GM18499 (cell line): ENCODE measurements around the gene ENTR1.
"Not testable (repeated sequence)": the region's sequence is repeated elsewhere in the genome, so short reads cannot be mapped to it uniquely, and the experiment has no call there.

ENCODE experiments used
- ATAC-seq: cut with Tn5 transposase; IDR thresholded peaks from one replicate; pipeline ENCODE4 v1.9.1; 2021; ENCODE audit warnings: moderate number of reproducible peaks; ENCODE audit not compliant: insufficient read depth, unreplicated experiment

The ENTR1 gene

GRCh38 chr9:136421791-136422190, 11.4 kb upstream of the ENTR1 start:
- ATAC-seq = no peak

- ATAC-seq = no peak
These were observed 8.6 kb upstream of the ENTR1 start for GRCh38 chr9:136419092-136419420.

GRCh38 chr9:136418182-136419091, 8.0 kb upstream of the ENTR1 start:
- no peak for ATAC-seq

DNA sequence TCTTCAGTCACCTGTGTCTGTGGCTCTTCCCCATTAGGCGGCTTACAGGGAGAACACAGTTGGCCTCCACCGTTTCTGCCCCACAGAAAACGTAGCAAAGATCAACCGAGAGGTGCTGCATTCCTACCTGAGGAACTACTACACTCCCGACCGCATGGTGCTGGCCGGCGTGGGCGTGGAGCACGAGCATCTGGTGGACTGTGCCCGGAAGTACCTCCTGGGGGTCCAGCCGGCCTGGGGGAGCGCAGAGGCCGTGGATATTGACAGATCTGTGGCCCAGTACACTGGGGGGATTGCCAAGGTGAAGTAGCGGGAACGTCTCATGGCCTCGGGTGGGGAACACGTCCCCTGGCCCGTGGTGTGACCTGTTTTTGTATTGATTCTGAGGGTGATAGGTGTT, 6.5 kb upstream of the ENTR1 start:
- ATAC-seq = no peak

- ATAC-seq = no peak
These were observed 6.0 kb upstream of the ENTR1 start for GRCh38 chr9:136416427-136416826.

DNA sequence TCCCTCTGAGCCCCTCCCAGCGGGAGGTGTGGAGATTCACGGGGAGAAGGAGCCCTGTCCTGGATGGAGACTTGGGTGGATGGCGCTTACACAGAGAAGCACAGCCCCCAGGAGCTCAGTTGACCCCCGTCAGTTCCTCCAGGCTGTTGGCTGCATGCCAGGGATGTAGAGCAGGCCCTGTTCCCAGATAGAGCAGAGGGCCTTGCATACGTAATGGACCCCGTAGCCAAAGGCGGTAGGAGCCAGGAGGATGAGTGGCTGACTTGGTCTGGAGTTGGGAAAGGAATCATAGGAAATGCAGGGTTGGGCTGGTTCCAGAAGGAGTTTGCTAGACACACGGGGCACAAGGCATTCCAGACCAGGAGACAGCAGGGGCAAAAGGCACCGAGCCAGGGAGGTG, 2.5 kb upstream of the ENTR1 start:
- ATAC-seq = no peak

GRCh38 chr9:136411378-136411777, 964 bp upstream of the ENTR1 start:
- no peak for ATAC-seq

- no peak for ATAC-seq
These were observed 608 bp downstream of the ENTR1 start for GRCh38 chr9:136409557-136410455.

DNA sequence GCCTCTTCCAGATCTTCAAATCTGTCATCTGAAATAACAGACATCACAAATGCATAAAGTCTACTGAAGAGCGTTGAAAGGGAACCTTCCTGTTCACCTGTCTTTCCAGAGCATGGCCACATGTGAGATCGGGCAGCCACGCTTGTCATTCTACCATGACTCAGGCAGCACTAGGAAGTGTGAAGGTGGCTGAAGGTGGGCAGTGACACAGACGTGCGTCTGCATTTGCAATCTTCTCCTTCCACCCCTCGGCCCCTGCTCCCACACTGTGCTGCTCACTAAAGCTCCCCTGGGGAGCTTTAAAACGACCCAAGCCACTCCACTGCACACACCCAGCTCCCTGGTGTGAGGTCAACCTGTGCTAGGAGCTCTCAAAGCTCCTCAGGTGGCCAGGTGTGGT, 2.5 kb downstream of the ENTR1 start:
- no peak for ATAC-seq

DNA sequence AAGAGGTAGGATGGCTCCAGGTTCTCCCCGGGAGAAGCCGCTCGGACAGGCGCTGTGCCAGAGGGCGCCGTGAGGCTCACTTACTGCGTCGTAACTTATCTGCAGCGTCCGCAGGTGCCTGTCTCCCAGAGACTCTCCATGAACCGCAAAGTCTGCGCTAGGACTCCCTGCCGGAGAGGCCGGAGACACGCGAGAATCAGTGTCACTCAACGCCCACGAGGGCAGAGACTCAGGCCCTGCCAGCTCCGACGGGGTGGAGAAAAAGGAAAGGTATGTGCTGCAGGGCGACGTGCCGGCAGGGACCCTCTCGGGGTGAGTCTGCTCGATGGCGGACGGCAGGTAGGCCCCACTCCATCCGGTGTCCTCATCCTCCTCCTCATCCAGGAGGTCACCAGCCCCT, 3.4 kb downstream of the ENTR1 start:
- ATAC-seq = not testable (repeated sequence)

DNA sequence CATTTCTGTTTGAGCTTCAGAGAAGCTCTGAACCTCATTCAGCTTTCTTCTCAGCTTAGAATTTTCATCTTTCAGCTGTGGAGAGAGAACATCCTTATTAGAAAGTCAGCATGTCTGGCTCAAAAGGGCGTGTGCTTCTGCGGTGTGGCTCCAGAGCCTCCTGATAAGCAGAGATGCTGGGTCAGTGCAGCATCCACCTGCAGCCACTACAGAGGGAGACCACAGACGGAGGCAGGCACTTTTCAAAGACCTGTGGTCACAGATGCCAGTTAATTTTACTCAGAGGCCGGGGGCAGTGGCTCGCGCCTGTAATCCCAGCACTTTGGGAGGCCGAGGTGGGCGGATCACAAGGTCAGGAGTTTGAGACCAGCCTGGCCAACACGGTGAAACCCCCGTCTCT, 4.5 kb downstream of the ENTR1 start:
- ATAC-seq = not testable (repeated sequence)

DNA sequence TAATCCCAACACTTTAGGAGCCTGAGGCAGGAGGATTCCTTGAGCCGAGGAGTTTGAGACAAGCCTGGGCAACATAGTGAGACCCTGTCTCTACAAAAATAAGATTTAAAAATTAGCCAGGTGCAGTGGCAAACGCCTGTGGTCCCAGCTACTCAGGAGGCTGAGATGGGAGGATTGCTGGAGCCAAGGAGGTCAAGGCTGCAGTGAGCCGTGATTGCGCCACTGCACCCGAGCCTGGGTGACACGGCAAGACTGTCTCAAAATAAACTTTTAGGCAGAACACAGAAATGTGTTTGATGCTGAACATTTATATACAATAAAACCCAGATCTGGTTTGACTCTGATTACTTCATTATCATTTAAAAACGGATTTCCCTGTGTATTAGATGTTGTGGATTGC, 4.9 kb downstream of the ENTR1 start:
- ATAC-seq = no peak

DNA sequence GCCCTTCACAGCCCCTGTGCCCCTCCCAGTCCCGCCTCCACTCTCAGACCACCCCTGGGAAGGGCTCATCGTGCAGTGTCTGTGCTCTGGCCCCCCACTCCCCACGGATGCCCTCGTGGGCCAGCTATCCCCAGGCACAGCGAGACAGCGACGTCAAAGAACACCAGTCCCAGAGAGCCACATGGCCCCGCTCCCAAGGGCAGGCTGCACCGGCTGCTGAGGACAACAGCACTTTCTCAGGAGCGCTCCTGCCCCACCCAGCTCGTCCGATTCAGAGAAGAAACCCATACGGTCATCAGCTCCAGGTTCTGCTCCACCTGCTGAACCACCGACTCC, 5.6 kb downstream of the ENTR1 start:
- ATAC-seq = no peak

GRCh38 chr9:136403915-136404800, 6.3 kb downstream of the ENTR1 start:
- ATAC-seq = no peak

DNA sequence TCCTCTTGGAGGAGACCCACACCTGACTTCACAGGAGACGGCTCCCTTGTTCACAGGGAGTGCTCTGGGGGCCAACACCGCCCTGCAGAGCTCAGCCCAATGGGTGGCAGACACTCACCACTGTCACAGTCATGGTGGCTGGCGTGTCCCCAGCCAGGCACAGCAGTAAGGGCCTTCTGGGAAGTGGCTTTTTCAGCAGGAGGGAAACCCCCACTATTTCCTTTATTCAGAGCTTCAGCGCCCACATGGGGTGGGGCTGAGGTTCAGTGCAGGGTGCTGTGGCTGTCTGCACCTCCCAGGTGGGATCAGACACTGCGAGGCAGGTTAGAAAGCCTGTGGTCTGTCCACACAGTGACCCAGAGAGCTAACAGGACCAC, 6.9 kb downstream of the ENTR1 start:
- ATAC-seq = no peak

- no peak for ATAC-seq
These were observed 8.3 kb downstream of the ENTR1 start for GRCh38 chr9:136402067-136402466.

DNA sequence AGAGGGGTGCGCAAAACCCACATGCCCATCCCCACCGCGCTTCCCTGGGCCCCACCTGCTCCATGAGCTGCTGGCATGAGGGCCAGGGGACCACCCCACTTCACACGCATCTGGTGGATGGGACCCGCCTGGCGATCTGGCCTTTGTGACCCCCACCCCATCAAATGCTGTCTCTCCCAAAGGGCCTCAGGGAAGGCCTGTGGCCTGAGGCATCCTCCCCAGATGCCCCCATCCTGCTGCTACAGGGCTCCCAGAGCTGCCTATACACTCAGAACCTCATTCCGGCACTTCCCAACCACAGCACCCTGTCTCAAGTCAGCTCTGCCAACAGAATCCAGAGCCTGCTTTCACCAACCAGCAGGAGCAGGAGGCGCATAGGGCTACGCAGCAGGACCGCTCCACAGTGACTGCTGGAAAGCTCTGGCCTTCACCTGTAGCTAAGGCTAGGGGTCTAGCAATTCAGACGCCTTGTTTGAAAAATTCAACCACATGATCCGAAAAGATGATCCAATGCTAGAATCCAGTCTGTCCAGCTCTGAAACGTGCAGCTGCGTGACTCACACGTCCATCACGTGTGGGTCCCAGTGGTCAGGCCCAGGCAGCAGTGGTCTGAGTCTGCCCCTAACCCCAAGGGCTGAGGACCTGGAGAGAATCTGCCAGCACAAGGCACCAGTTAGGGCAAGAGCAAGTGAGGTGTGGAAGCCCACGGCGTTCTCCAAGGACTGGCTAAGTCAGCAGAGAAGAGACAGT, 9.1 kb downstream of the ENTR1 start:
- ATAC-seq = no peak

GRCh38 chr9:136400038-136400834, 10.2 kb downstream of the ENTR1 start, which contains the start of gene SNAPC4:
Gene SNAPC4, minus strand, starts transcription at chr9:136400170. Its CDS starts 1,742 bp downstream, at chr9:136398428.
- ATAC-seq = no peak
